Esophagus squamous epithelium (tissue), 4 donors: ENCODE data around the gene REXO5.

Source experiments
- POLR2A ChIP-seq, 4 donors: fragments of 450-650 bp; IDR thresholded peaks; one replicate each; pipeline ENCODE4 v1.6.1; 2017; ENCODE audit warnings: antibody characterized with exemption in 4 of 4, mild to moderate bottlenecking in 4 of 4, moderate library complexity in 3 of 4
- TF ChIP-seq, protein P1 (sequence below), 6 experiments: fragments of 450-650 bp in 4 of 6; fragments of 200-600 bp in 2 of 6; sonication (generic) in 2 of 6; IDR thresholded peaks; one replicate each; pipeline ENCODE4 v1.5.1; 2016 to 2019; ENCODE audit warnings: antibody characterized with exemption in 6 of 6, mild to moderate bottlenecking in 4 of 6, moderate library complexity in 4 of 6

DNA sequence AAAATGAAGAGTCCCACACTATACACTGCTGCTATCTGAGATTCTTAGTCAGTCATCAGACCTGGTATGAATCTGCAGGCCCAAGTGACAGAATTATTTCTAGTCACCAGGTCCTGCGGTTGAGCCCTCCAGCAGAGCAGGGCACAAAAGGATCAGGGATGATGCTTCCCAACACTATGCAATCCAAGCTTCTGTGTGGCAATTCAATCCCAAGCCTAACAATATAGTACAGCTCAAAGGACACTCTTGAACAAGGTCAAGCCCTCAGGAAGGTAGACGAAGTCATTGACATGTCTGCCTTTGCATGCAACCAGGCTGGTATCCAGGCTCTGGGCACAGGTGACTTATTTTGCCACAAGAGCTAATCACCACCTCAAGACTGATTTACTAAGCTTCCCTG is 88.1 kb downstream of the REXO5 start:
- TF ChIP-seq, protein P1, sequence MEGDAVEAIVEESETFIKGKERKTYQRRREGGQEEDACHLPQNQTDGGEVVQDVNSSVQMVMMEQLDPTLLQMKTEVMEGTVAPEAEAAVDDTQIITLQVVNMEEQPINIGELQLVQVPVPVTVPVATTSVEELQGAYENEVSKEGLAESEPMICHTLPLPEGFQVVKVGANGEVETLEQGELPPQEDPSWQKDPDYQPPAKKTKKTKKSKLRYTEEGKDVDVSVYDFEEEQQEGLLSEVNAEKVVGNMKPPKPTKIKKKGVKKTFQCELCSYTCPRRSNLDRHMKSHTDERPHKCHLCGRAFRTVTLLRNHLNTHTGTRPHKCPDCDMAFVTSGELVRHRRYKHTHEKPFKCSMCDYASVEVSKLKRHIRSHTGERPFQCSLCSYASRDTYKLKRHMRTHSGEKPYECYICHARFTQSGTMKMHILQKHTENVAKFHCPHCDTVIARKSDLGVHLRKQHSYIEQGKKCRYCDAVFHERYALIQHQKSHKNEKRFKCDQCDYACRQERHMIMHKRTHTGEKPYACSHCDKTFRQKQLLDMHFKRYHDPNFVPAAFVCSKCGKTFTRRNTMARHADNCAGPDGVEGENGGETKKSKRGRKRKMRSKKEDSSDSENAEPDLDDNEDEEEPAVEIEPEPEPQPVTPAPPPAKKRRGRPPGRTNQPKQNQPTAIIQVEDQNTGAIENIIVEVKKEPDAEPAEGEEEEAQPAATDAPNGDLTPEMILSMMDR (IDR thresholded peaks at IDR 0.05) = no peak
- TF ChIP-seq POLR2A (IDR thresholded peaks at IDR 0.05) = no peak
